ENCODE results near the gene CUZD1.

Gene CUZD1

GRCh38 chr10:122798704-122799231 is 46.9 kb downstream of the CUZD1 start:
- DNase-seq, result no peak

GRCh38 chr10:122796796-122797195 is 48.9 kb downstream of the CUZD1 start:
- DNase-seq, result no peak

DNA sequence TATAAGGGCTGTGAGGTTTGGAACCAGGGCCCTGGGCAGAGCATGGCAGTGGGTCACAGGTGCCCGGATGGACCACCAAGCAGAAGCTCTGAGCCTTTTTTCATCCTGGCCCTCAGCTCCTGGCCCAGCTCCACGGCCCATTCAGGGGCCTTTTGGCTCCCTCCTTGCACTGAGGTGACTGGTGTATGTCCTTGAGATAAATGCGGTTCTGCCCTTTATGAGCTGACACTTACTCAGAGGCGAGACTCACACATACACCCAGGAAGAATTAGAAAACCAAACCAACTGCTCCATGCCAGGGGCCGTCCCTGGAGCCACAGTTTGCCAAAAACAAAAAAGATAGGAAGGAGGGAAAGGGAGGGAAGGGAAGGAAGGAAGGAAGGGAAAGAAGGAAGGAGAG is 49.7 kb downstream of the CUZD1 start:
- DNase-seq, result no peak

- no peak for DNase-seq
Measured at GRCh38 chr10:122786269-122786668, 59.4 kb downstream of the CUZD1 start.

- no peak for DNase-seq
Measured at GRCh38 chr10:122782911-122783310, 62.7 kb downstream of the CUZD1 start.
